Smooth muscle cell (in vitro differentiated cells): ENCODE data around the gene PBXIP1. TPM values are rescaled to one million over a fixed set of nuclear protein-coding genes. Genes with fewer than 3 reads are reported as not detected.

Experiments
- DNase-seq: peaks from one replicate; lab custom pipeline; 2025; ENCODE audit not compliant: unreplicated experiment; lab: John Stamatoyannopoulos, UW
- H2AFZ ChIP-seq: fragments of 200-600 bp; sonication (generic); 2 replicates; pipeline ENCODE4 v1.6.0; 2016; ENCODE audit warnings: antibody characterized with exemption, low read depth, mild to moderate bottlenecking
- H3F3A ChIP-seq: fragments of 200-600 bp; sonication (generic); 2 replicates; pipeline ENCODE4 v1.6.0; 2017; ENCODE audit warnings: antibody characterized with exemption, low read depth
- H3K27ac ChIP-seq: fragments of 200-600 bp; sonication (generic); 2 replicates; pipeline ENCODE4 v1.5.1; 2016; ENCODE audit warnings: low read depth, mild to moderate bottlenecking
- H3K27me3 ChIP-seq: fragments of 200-600 bp; sonication (generic); 2 replicates; pipeline ENCODE4 v1.6.1; 2016; ENCODE audit warnings: low read depth, mild to moderate bottlenecking
- H3K36me3 ChIP-seq: fragments of 200-600 bp; sonication (generic); 2 replicates; pipeline ENCODE4 v1.5.1; 2016; ENCODE audit warnings: low read depth
- H3K4me1 ChIP-seq: fragments of 200-600 bp; sonication (generic); 2 replicates; pipeline ENCODE4 v1.5.1; 2016; ENCODE audit warnings: low read depth
- H3K4me2 ChIP-seq: fragments of 200-600 bp; sonication (generic); 2 replicates; pipeline ENCODE4 v1.6.0; 2016; ENCODE audit warnings: mild to moderate bottlenecking
- H3K4me3 ChIP-seq: fragments of 200-600 bp; sonication (generic); 2 replicates; pipeline ENCODE4 v1.5.1; 2016; ENCODE audit warnings: mild to moderate bottlenecking
- H3K79me2 ChIP-seq: fragments of 200-600 bp; sonication (generic); 2 replicates; pipeline ENCODE4 v1.6.0; 2016; ENCODE audit warnings: low read depth, mild to moderate bottlenecking
- H3K9ac ChIP-seq: fragments of 200-600 bp; sonication (generic); 2 replicates; pipeline ENCODE4 v1.6.0; 2016; ENCODE audit warnings: low read depth
- H3K9me3 ChIP-seq: fragments of 200-600 bp; sonication (generic); replicated peaks from 2 replicates; pipeline ENCODE4 v1.5.1; 2016; ENCODE audit warnings: low read depth
- H4K20me1 ChIP-seq: fragments of 200-600 bp; sonication (generic); 2 replicates; pipeline ENCODE4 v1.6.0; 2016; ENCODE audit warnings: low read depth
- WGBS: methylation state at CpG from one replicate; pipeline ENCODE4 v1.1.7; 2016; ENCODE audit warnings: low lambda C conversion rate; 5-methylcytosine and 5-hydroxymethylcytosine counted together
- polyA plus RNA-seq: library from polyadenylated mRNA; unstranded; fragments of >200 nt; fragmentation: Nextera tagmentation; extraction: Ambion mirVana; gene quantifications from 2 replicates; pipeline ENCODE4 v1.2.1, GENCODE V29; 2016
- total RNA-seq: library from RNA; depleted of rRNA; stranded (reverse); fragments of >200 nt; gene quantifications from 2 replicates; pipeline ENCODE4 v1.2.3, GENCODE V29; 2014
- TF ChIP-seq, protein P1 (sequence below): fragments of 200-600 bp; sonication (generic); IDR thresholded peaks from 2 replicates; pipeline ENCODE4 v1.5.1; 2017; ENCODE audit warnings: borderline replicate concordance, mild to moderate bottlenecking, antibody characterized with exemption; ENCODE audit not compliant: insufficient read depth, poor library complexity, severe bottlenecking

Gene PBXIP1
- total and polyA plus RNA-seq, 2 experiments from 2014 or later, result 40.5 to 41.9 TPM

DNA sequence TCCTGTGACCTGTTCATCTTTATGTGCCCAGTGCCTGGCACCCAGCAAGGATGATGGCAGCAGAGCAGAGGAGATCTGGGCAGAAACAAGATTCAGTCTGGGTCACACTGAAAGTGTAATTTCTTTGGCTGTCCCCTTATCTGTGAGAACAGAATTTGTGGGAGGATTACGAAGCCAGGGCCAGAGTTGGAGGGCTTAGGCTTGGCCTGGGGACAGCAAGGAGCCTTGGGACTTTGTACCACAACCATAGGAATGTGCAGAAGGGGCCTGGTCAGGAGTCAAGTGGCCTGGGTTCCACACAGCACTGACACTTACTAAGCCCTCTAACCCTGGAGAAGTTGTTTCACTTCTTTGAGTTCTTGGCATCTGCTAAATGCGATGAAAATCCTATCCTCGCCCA, 32.2 kb downstream of the PBXIP1 start:
- no peak overlapping the region for H3K4me2 ChIP-seq
- no peaks in the 10 kb centered on the region for H3F3A ChIP-seq

DNA sequence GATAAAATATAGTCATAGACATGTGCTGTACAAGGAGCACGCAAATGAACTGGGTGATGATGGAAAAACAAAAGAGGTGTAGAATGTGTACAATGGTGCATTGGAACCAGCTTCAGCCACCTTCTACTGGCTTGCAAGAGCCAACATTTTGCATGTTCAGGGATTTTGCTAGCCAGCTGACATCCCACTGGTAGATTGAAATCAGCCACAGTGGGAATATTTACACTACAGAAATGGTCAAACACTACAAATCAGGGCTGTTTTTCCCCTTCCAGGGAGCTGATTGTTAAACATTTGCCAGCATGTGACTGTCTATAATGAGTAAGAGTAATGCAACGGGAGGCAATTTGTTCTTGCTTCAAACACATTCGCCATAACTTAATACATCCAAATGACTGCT, 42.6 kb downstream of the PBXIP1 start:
- TF ChIP-seq, protein P1, sequence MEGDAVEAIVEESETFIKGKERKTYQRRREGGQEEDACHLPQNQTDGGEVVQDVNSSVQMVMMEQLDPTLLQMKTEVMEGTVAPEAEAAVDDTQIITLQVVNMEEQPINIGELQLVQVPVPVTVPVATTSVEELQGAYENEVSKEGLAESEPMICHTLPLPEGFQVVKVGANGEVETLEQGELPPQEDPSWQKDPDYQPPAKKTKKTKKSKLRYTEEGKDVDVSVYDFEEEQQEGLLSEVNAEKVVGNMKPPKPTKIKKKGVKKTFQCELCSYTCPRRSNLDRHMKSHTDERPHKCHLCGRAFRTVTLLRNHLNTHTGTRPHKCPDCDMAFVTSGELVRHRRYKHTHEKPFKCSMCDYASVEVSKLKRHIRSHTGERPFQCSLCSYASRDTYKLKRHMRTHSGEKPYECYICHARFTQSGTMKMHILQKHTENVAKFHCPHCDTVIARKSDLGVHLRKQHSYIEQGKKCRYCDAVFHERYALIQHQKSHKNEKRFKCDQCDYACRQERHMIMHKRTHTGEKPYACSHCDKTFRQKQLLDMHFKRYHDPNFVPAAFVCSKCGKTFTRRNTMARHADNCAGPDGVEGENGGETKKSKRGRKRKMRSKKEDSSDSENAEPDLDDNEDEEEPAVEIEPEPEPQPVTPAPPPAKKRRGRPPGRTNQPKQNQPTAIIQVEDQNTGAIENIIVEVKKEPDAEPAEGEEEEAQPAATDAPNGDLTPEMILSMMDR, result no peak

More for the DNA sequence above, 32.2 kb downstream of the PBXIP1 start:
- TF ChIP-seq, protein P1, result no peak
- WGBS, result 91% methylated on average over 3 of the region's 3 CpGs
- Histone ChIP-seq H3K27ac (no peak overlapping the region), H3K9me3 (no peaks in the 10 kb centered on the region), H3K4me1 (no peaks in the 10 kb centered on the region), H3K27me3 (no peaks in the 10 kb centered on the region), H2AFZ (no peak overlapping the region), H3K79me2 (no peaks in the 10 kb centered on the region), H3K9ac (no peak overlapping the region), H4K20me1 (no peaks in the 10 kb centered on the region), H3K4me3 (no peak overlapping the region), H3K36me3 (no peaks in the 10 kb centered on the region)
- no peak for DNase-seq

DNA sequence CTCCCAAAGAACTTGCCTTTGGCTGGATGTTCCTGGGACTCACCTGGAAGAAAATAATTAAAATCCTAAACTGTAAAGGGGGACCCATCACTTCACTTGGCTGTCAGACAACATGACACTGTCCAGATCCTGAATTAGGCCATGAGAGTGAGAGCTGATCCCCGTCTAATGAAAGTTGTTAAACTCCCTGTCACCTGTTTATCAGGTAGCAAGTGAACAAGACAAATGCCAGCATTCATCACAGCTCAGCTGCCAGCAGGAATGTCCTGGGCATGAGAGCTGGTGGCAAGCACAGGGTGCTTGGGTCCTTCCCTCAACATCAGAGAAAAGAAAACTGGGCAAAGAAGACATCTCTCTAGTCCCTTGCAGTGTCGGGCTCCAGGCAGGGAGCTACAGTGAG, 43.1 kb downstream of the PBXIP1 start:
- no peaks in the 10 kb centered on the region for H3K27me3 ChIP-seq
- no peak overlapping the region for H3K4me2 ChIP-seq
- TF ChIP-seq, protein P1, result no peak
- H3K4me1 ChIP-seq, result no peaks in the 10 kb centered on the region
- H3K79me2 ChIP-seq, result no peaks in the 10 kb centered on the region
- no peak overlapping the region for H2AFZ ChIP-seq
- H3K9ac ChIP-seq, result no peak overlapping the region
- no peaks in the 10 kb centered on the region for H3K36me3 ChIP-seq
- 79% methylated on average over 2 of the region's 2 CpGs for WGBS
- H3F3A ChIP-seq, result no peaks in the 10 kb centered on the region
- peaks cover 3% of the 10 kb centered on the region for H3K9me3 ChIP-seq
- DNase-seq, result no peak
- no peak overlapping the region for H3K4me3 ChIP-seq
- no peaks in the 10 kb centered on the region for H4K20me1 ChIP-seq
- no peak overlapping the region for H3K27ac ChIP-seq

More for the DNA sequence above, 42.6 kb downstream of the PBXIP1 start:
- no peak overlapping the region for H3K4me2 ChIP-seq
- no peak for DNase-seq
- peaks cover 3% of the 10 kb centered on the region for H3K9me3 ChIP-seq
- 93% methylated on average over 3 of the region's 3 CpGs for WGBS
- H3K27me3 ChIP-seq, result no peaks in the 10 kb centered on the region
- H3K36me3 ChIP-seq, result no peaks in the 10 kb centered on the region
- no peaks in the 10 kb centered on the region for H3F3A ChIP-seq
- no peak overlapping the region for H3K9ac ChIP-seq
- H3K4me3 ChIP-seq, result no peak overlapping the region
- no peaks in the 10 kb centered on the region for H3K79me2 ChIP-seq
- H3K27ac ChIP-seq, result no peak overlapping the region
- no peaks in the 10 kb centered on the region for H4K20me1 ChIP-seq
- H3K4me1 ChIP-seq, result no peaks in the 10 kb centered on the region
- H2AFZ ChIP-seq, result no peak overlapping the region
